HG03039 (cell line): ENCODE data around the gene OR4E2.
"Not testable (repeated sequence)": the region's sequence is repeated elsewhere in the genome, so short reads cannot be mapped to it uniquely, and the experiment has no call there.

Experiments
- ATAC-seq: cut with Tn5 transposase; IDR thresholded peaks from one replicate; pipeline ENCODE4 v1.9.1; 2021; ENCODE audit warnings: mild to moderate bottlenecking, moderate library complexity; ENCODE audit not compliant: unreplicated experiment

OR4E2 gene

DNA sequence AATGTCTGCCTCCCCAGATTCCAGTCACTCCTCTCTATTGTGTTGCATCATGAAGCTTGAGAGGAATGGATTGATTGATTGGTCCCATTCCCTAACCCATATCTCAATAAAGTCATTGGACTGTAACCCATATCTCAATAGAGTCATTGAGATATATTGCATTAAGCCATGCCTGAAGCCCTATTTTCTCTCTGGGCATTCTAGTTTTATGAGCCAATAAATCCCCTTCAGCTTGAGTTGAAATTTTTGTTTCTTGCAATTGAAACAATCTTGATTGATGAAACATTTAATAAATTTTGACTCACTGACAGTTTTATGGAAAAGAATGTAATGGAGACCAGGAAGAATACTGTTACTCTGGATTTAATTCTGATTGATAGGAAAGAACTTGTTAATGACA, 40.8 kb downstream of the OR4E2 start:
- no peak for ATAC-seq

- not testable (repeated sequence) for ATAC-seq
These were observed 44.0 kb downstream of the OR4E2 start for GRCh38 chr14:21697662-21698061.

DNA sequence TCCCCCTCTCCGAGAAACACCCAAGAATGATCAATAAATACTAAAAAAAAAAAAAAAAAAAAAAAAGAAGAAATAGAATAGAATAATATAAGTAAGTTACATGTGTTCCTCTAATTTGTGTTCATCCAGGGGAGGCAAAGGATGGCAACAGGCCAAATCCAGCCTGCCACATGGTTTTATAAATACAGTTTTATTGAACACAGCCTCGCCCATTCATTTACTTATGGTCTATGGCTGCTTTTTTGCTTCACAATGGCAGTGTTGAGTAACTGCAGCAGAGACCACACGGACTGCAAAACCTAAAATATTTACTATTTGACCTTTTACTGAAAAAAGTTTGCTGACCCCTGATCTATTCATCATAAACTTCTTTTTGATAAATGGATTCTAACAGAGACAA, 44.9 kb downstream of the OR4E2 start:
- ATAC-seq = not testable (repeated sequence)

GRCh38 chr14:21699551-21699950, 45.9 kb downstream of the OR4E2 start:
- ATAC-seq = no peak

- ATAC-seq = no peak
These were observed 48.7 kb downstream of the OR4E2 start for GRCh38 chr14:21702316-21702715.

DNA sequence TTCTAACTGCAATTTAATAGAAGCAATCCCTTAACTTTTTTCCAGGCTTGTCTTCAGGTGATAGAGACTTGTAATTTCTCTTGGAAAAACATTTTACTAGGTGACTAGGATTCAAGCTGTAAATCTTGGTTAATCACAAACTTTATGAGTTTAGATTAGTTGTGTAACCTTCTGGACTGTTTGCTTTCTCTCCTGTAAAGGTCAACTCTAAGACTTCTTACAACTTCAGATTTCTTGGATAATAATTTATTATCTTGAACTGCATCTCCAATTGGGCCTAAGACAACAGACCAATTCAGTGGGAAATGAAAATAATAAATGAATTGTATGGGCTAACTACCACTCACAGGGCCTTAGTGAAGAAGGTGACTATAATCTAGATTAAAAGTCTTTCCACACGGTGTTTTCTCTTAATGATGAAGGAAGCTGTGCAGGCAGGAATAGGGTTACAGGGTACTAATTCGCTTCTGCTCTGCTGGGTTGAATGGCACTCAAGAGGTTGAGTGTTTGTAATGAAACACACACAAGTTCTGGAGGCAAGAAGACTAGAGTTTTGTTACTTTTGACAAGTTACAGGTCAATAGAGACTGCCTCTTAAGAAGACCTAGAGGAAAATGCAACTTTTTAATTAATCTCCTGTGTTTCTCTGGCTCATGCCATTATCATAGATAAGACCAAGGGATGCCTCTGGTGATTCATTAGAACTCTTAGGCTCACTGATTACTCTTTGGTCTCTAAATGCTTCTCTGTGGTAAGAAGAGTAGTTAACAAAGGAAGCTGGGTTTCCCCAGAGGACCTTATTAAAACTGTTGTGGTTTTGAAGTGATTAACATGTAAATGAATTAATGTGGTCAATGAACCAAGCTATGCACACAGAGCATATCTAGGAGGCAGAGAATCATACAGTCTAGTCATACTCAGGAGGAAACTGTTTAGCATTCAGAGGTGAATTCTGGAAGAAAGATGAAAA, 50.0 kb downstream of the OR4E2 start:
- ATAC-seq = no peak

DNA sequence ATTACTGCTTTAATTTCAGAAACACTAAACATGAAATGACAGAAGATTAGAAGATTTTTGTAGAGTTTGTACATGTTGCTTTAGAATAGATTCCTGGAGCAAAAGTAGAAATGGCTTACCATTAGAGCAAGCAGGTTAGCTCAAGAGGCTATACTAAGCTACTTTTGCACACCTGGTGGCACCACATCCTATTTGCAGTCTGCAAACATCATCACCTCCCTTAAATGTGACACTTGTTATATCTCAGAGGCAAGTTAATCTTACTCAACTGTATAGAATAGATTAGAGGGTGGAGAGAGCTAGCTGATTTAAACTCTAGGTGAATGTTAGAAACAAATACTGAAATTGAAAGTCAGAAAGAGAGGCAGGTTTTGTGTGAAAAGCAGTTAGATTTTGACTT, 50.7 kb downstream of the OR4E2 start:
- ATAC-seq = no peak

DNA sequence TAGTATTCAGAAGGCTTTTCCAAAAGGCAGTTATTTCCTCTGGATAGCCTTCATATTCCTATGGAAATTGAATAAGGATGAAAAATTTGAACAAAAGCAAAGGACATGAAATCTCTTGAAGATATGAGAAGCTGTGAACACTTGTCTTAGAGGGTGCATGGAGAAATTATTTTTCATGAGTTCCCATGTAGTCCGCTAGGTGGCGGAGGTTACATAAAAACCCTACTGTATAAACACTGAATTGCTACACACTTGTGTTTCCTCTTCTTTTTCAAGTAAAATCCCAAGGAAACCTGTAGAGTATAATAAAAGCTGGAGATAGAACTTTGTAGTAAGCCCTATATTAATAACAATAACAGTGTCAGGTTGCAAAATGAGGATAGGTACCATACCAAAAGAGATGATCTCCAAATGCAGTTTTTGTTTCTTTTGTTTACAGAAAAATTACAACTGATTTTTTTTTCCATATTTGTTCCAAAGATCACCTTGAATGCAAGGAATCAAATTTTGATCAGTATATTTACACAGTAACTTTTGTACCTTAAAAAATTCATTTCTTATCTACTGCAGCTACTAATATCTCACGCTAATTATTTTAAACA, 57.8 kb downstream of the OR4E2 start:
- no peak for ATAC-seq

DNA sequence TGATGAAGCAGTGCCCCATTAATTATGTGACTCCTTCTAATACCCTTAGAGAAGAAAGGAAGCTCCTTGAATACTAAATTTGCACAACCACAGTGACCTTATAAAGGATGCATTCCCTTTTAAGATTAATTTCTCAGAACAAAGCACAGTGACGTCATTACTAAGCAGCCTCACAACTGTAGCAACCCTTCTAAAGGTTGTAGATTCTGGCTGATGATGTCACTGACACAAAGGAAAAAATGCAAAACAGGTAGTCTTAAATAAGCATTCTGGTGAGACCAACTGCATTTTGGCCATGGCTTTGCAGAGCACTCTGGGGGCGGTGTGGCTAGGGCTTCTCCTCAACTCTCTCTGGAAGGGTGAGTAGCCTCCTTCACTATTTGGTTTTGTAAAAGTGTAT, 58.4 kb downstream of the OR4E2 start:
- ATAC-seq = no peak

GRCh38 chr14:21714318-21714929, 60.8 kb downstream of the OR4E2 start:
- no peak for ATAC-seq
